Astrocyte of the spinal cord (primary cell): ENCODE measurements around the gene FRMPD2.
A peak's percentile ranks its signal among the peaks of the same experiment; 100 is the strongest.

Source experiments
- DNase-seq: peaks from one replicate; pipeline ENCODE4 v3.0.0; 2011; ENCODE audit warnings: low read depth, low spot score
- H3K4me3 ChIP-seq: 2 replicates; pipeline ENCODE4 v1.5.1; 2011; ENCODE audit warnings: low read depth, mild to moderate bottlenecking, low read length, moderate library complexity
- CTCF ChIP-seq: IDR thresholded peaks from 2 replicates; pipeline ENCODE4 v1.5.1; 2012; ENCODE audit warnings: low read depth, mild to moderate bottlenecking, low read length, inconsistent platforms
- in situ Hi-C: cut with HindIII; loops from 2 replicates; pipeline ENCODE4 v1.10.0; 2017; ENCODE audit warnings: low sequenced_read_pairs

FRMPD2 gene

GRCh38 chr10:48211777-48212176, 62.7 kb downstream of the FRMPD2 start:
- no peak overlapping the region for H3K4me3 ChIP-seq
- in situ Hi-C loops, result no loop called here
- TF ChIP-seq CTCF, result no peak
- no peak for DNase-seq

GRCh38 chr10:48210966-48211365, 63.5 kb downstream of the FRMPD2 start:
- in situ Hi-C loops, result no loop called here
- H3K4me3 ChIP-seq, result no peak overlapping the region
- DNase-seq, result no peak
- no peak for TF ChIP-seq CTCF

GRCh38 chr10:48210391-48210790, 64.1 kb downstream of the FRMPD2 start:
- TF ChIP-seq CTCF, result no peak
- in situ Hi-C loops, result no loop called here
- H3K4me3 ChIP-seq, result no peak overlapping the region
- DNase-seq, result no peak

GRCh38 chr10:48209241-48209640, 65.3 kb downstream of the FRMPD2 start:
- no peak overlapping the region for H3K4me3 ChIP-seq
- DNase-seq, result peak; percentile 30

GRCh38 chr10:48207853-48208252, 66.6 kb downstream of the FRMPD2 start:
- no peak overlapping the region for H3K4me3 ChIP-seq
- in situ Hi-C loops, result no loop called here
- no peak for TF ChIP-seq CTCF
- DNase-seq, result no peak

More at GRCh38 chr10:48209241-48209640, 65.3 kb downstream of the FRMPD2 start:
- TF ChIP-seq CTCF, result no peak
- in situ Hi-C loops, result no loop called here

GRCh38 chr10:48206482-48207250, 67.8 kb downstream of the FRMPD2 start:
- no peak for TF ChIP-seq CTCF
- in situ Hi-C loops, result no loop called here
- no peak overlapping the region for H3K4me3 ChIP-seq
- DNase-seq, result no peak
